Subcutaneous abdominal adipose tissue (tissue), 5 donors: ENCODE measurements around the gene EHD1.
A peak's percentile ranks its signal among the peaks of the same experiment; 100 is the strongest.

Experiments used
- H3K27ac ChIP-seq: one replicate; pipeline ENCODE4 v1.7.0; 2013; ENCODE audit warnings: low read depth, mild to moderate bottlenecking, inconsistent platforms, low read length, moderate library complexity
- H3K27me3 ChIP-seq, 5 donors: one replicate each; pipeline ENCODE4 v1.7.0; 2013; ENCODE audit warnings: low read length in 5 of 5, inconsistent platforms in 1 of 5; ENCODE audit not compliant: control insufficient read depth in 5 of 5, insufficient read depth in 4 of 5
- H3K36me3 ChIP-seq, 5 donors: one replicate each; pipeline ENCODE4 v1.7.0; 2013; ENCODE audit warnings: low read length in 5 of 5; ENCODE audit not compliant: control insufficient read depth in 5 of 5, insufficient read depth in 5 of 5
- H3K4me1 ChIP-seq, 5 donors: one replicate each; pipeline ENCODE4 v1.7.0; 2013; ENCODE audit warnings: low read length in 5 of 5, mild to moderate bottlenecking in 3 of 5, moderate library complexity in 1 of 5; ENCODE audit not compliant: control insufficient read depth in 5 of 5, insufficient read depth in 5 of 5
- H3K4me3 ChIP-seq, 5 donors: one replicate each; pipeline ENCODE4 v1.7.0; 2013; ENCODE audit warnings: low read length in 5 of 5, low read depth in 1 of 5
- H3K9ac ChIP-seq, 5 donors: one replicate each; pipeline ENCODE4 v1.7.0; 2013; ENCODE audit warnings: low read length in 5 of 5, mild to moderate bottlenecking in 4 of 5, moderate library complexity in 3 of 5
- H3K9me3 ChIP-seq, 5 donors: one replicate each; pipeline ENCODE4 v1.7.0; 2013; ENCODE audit warnings: low read length in 5 of 5; ENCODE audit not compliant: control insufficient read depth in 5 of 5
- donor health status: healthy.
- donor health status: healthy.
- donor health status: healthy.
- donor health status: healthy.
- donor health status: healthy.

The EHD1 gene

GRCh38 chr11:64845129-64845775 lies 33.2 kb downstream of the EHD1 start:
- Histone ChIP-seq H3K36me3 (no peaks in the 10 kb centered on the region), H3K4me3 (peak overlapping the region in 2 of 5 donors; percentile 39 to 44), H3K27ac (no peak overlapping the region), H3K4me1 (peaks cover 10 to 41% (median 34%) of the 10 kb centered on the region in 5 donors), H3K9me3 (no peaks in the 10 kb centered on the region), H3K9ac (no peak overlapping the region), H3K27me3 (no peaks in the 10 kb centered on the region)

- H3K9ac ChIP-seq, result no peak within 1 kb of the TSS
- H3K4me3 ChIP-seq, result peak within 1 kb of the TSS in 3 of 5 donors; percentile 6 to 44 (median 39)
- peaks cover 6 to 34% (median 27%) of the 10 kb centered on the region in 5 donors for H3K4me1 ChIP-seq
- H3K27ac ChIP-seq, result no peak within 1 kb of the TSS
- H3K27me3 ChIP-seq, result no peaks in the 10 kb centered on the region
- no peaks in the 10 kb centered on the region for H3K36me3 ChIP-seq
- no peaks in the 10 kb centered on the region for H3K9me3 ChIP-seq
These were observed 33.9 kb downstream of the EHD1 start, which contains the start of gene CDC42BPG for GRCh38 chr11:64844330-64845128. CDC42BPG (minus strand) TSS chr11:64844653; CDS start chr11:64844569, 84 bp downstream.

- Histone ChIP-seq H3K36me3 (no peaks in the 10 kb centered on the region), H3K9ac (no peak overlapping the region), H3K4me3 (peak overlapping the region in 1 of 5 donors; percentile 44), H3K4me1 (peaks cover 1 to 27% (median 20%) of the 10 kb centered on the region in 5 donors), H3K27ac (no peak overlapping the region), H3K9me3 (no peaks in the 10 kb centered on the region), H3K27me3 (no peaks in the 10 kb centered on the region)
These were observed 34.6 kb downstream of the EHD1 start for GRCh38 chr11:64843686-64844329.

GRCh38 chr11:64842851-64843685 lies 35.4 kb downstream of the EHD1 start:
- H3K9me3 ChIP-seq, result no peaks in the 10 kb centered on the region
- H3K27ac ChIP-seq, result no peak overlapping the region
- H3K4me1 ChIP-seq, result peaks cover 0 to 19% (median 13%) of the 10 kb centered on the region in 5 donors
- H3K9ac ChIP-seq, result no peak overlapping the region
- no peaks in the 10 kb centered on the region for H3K27me3 ChIP-seq
- no peak overlapping the region for H3K4me3 ChIP-seq
- H3K36me3 ChIP-seq, result no peaks in the 10 kb centered on the region

- H3K4me3 ChIP-seq, result no peak overlapping the region
- no peaks in the 10 kb centered on the region for H3K36me3 ChIP-seq
- H3K27ac ChIP-seq, result no peak overlapping the region
- H3K4me1 ChIP-seq, result peaks cover 0 to 15% (median 8%) of the 10 kb centered on the region in 5 donors
- H3K9me3 ChIP-seq, result no peaks in the 10 kb centered on the region
- no peak overlapping the region for H3K9ac ChIP-seq
- H3K27me3 ChIP-seq, result no peaks in the 10 kb centered on the region
These were observed 36.1 kb downstream of the EHD1 start for GRCh38 chr11:64842366-64842759.

GRCh38 chr11:64841592-64842365 lies 36.6 kb downstream of the EHD1 start:
- Histone ChIP-seq H3K4me1 (peaks cover 0 to 12% (median 6%) of the 10 kb centered on the region in 5 donors), H3K9me3 (no peaks in the 10 kb centered on the region), H3K36me3 (no peaks in the 10 kb centered on the region), H3K9ac (no peak overlapping the region), H3K27me3 (no peaks in the 10 kb centered on the region), H3K27ac (no peak overlapping the region), H3K4me3 (no peak overlapping the region)

GRCh38 chr11:64839887-64840782 lies 38.3 kb downstream of the EHD1 start:
- H3K36me3 ChIP-seq, result no peaks in the 10 kb centered on the region
- H3K4me1 ChIP-seq, result peaks cover 0 to 11% (median 5%) of the 10 kb centered on the region in 5 donors
- H3K27ac ChIP-seq, result no peak overlapping the region
- no peaks in the 10 kb centered on the region for H3K27me3 ChIP-seq
- H3K9ac ChIP-seq, result no peak overlapping the region
- no peaks in the 10 kb centered on the region for H3K9me3 ChIP-seq
- H3K4me3 ChIP-seq, result no peak overlapping the region

- no peaks in the 10 kb centered on the region for H3K27me3 ChIP-seq
- no peaks in the 10 kb centered on the region for H3K9me3 ChIP-seq
- H3K4me1 ChIP-seq, result peaks cover 0 to 5% (median 0%) of the 10 kb centered on the region in 5 donors
- H3K27ac ChIP-seq, result no peak overlapping the region
- H3K4me3 ChIP-seq, result no peak overlapping the region
- H3K9ac ChIP-seq, result no peak overlapping the region
- no peaks in the 10 kb centered on the region for H3K36me3 ChIP-seq
These were observed 39.1 kb downstream of the EHD1 start for GRCh38 chr11:64839335-64839734.
